Activated gamma-delta T cell (primary cell): ENCODE results near the gene MAN1A2.
"Not testable (repeated sequence)": the region's sequence is repeated elsewhere in the genome, so short reads cannot be mapped to it uniquely, and the experiment has no call there.

Source experiments
- DNase-seq: peaks from one replicate; lab custom pipeline; 2025; lab: John Stamatoyannopoulos, UW

MAN1A2 gene

DNA sequence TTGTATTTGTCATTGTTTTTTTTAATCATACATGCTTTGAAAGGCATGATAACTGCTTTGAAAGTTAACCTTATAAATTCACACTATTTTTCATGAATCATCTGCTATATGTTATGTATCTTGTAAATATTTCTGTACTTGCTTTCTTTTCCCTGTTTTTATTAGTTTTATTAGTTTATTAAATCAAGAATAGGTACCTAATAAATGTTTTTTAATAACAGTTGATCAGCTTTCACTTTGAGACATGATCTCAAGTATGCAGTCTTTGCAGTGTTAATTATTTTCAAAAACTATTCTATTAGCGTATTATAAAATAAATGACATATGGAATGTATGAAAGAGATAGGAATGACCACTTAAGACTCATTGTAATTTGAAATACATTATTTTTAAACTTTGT is 127.8 kb downstream of the MAN1A2 start:
- no peak for DNase-seq

DNA sequence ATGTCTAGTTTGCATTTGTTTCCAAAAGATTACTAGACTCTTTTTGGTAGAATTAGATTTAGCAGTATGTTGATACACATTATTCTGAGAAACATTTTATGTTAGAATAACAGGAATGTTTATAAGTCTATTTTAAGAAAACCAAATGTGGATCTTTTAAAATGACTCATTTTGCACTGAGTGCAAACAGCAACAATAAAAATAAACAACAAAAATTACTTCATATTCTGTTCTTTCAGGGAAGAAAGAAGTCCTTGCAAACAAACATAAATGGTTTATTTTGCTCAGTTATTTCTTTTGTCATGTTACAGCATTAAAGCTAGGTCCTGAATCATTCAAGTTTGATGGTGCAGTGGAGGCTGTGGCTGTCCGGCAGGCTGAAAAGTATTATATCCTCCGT is 131.8 kb downstream of the MAN1A2 start:
- no peak for DNase-seq

DNA sequence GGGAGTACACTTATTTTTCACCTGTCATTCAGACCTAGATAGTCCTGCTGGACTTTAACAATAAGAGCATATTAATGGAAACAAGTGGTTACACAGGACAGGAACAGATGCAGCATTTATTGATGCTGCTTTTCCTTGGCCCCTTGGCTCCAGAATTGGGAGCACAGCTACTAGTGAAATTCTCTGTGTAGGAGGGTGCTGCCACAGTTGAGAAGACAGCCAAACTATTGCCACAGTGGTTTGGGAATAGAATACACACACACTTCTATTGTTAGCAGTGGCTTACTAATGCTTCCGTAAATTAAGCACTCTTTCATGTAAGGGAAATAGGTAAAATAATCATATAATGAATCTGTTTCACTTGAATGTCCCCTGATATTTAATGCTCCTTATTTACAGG is 133.3 kb downstream of the MAN1A2 start:
- no peak for DNase-seq

DNA sequence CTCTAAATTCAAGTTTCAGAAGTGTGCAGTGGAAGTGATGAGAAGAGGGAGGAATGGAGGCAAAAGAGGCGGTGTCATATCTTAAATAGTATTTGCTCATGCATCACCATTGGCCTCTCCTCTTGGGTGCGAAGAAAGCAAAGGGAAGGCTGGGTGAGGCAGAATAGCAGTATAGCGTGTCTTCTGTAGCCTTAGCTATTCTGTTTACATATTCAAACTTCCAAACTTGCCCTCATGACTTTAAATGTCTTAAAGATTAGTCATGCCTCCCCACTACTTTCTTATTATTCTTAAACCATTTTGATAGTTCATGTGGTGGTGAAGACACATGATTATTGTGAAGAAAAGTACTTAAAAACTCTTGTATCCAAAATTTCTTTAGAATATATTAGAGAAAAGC is 134.0 kb downstream of the MAN1A2 start:
- no peak for DNase-seq

DNA sequence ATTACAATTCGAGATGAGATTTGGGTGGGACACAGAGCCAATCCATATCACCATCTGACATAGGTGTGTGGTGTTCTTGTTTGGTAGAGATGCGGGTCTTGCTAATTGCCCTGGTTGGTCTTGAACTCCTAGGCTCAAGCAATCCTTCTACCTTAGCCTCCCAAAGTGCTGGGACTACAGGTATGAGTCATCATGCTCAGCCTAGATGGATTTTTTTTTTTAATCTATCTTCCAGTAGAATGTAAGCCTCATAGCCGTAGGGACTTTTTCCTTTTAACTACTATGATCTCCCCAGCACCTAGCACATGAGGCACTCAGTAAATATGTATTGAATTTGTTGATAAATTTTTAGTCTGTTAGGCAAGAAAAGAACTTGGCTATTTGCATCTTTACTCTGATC is 144.0 kb downstream of the MAN1A2 start:
- no peak for DNase-seq

DNA sequence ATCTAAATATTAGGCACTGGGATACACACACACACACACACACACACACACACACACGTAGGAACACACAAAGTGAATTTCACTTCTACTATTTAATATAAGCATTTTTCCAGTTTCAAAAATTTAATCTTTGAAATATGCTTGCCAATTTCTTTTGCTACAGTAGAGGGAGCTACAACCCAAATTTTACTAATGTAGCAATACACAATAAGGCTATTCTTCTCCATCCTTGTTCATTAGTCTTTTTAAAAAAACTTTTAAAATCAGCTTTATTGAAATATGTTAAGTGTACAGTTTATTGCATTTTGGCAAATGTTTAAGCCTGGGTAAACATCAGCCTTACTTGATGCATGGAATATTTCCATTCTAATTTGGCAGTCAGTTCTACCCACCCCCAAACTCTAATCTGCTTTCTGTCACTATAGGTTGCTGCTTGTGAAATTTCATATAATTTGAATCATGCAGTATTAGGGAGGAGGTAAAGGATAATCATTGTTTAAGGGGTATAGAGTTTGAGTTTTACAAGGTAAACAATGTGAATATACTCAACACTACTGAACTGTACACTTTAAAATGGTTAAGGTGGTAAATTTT is 145.6 kb downstream of the MAN1A2 start:
- DNase-seq: no peak

DNA sequence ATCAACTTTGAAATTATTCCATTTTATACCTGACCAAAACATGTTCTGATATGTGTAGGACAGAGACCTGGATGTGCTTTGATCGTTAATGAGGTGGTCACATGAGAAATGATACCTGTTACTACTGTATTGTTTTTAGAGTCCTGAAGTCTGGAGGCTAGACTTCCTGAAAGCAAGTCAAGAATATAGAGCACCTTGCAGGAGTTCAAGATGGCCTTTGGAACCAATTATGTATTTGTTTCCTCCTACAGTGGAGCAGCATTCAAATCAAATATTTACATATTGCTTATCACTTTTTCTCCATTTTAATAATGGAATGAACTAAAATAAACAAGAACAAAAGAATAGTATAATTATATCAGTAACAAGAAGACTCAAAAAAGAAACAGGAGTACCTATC is 155.9 kb downstream of the MAN1A2 start:
- no peak for DNase-seq

DNA sequence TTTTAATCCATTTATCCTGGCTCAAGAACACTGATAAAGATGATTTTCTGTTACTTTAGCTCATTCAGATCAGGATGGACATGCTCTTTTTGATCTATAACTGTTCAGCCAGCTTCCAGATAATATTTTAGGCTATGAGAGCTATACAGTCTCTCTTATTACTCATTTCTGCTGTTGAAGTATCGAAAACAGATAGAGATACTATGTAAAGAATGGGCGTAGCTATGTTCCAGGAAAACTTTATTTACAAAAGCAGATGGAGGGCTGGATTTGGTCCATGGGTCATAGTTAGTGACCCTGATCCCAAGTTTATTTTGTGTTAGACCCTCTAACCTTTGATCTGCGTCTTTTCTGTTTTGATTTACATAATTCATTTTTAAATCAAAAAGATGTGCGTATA is 159.8 kb downstream of the MAN1A2 start:
- no peak for DNase-seq

DNA sequence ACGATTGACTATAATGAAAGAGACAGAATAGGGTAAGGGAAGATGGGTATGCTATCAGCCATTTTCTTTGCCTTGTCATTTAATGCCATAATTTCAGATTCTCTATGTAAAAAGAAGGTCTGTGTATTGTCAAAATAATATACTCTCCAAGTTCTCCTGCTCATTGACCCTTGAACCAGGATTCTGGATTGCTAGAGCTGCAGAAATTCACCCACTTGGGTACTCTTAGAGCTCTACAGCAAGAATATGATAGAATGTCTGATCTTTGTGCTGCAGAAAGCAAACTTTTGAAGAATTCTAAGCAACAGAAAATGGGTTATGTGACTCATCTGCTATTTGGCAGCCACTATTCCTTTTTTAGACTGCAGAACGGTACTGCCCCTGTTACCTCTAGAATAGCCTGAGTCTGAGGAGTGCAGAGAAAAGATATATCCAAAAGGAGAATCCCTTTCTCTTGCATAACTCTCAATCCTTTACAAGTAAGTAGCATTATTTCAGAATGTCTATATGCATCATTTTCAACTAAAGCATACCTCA is 160.4 kb downstream of the MAN1A2 start:
- DNase-seq: no peak

DNA sequence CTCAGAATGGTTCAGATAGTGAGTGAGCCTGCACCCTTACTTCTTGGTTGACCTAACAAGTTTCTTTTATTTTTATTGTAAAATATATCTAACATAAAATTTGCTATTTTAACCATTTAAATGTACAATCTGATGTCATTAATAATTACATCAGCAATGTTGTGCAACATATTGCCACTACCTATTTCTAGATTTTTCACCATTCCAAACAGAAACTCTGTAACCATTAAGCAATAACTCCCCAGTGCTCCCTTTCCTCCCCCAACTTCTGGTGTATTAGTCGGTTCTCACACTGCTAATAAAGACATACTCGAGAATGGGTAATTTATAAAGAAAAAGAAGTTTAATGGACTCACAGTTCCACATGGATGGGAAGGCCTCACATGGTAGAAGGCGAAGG is 162.4 kb downstream of the MAN1A2 start:
- no peak for DNase-seq

DNA sequence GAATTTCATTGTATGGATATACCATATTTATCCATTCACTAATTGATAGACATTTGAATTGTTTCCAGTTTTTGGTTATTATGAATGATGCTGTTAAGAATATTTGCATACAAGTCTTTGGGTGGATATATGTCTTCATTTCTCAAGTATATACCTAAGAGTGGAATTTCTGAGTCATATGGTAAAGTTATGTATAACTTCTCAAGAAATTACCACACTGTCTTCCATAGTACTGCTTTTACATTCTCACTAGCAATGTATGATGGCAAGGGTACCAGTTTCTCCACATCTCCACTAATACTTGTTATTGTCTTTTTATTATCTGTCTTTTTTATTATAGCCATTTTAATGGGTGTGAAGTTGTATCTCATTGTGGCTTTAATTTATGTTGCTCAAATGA is 164.0 kb downstream of the MAN1A2 start:
- DNase-seq: no peak

DNA sequence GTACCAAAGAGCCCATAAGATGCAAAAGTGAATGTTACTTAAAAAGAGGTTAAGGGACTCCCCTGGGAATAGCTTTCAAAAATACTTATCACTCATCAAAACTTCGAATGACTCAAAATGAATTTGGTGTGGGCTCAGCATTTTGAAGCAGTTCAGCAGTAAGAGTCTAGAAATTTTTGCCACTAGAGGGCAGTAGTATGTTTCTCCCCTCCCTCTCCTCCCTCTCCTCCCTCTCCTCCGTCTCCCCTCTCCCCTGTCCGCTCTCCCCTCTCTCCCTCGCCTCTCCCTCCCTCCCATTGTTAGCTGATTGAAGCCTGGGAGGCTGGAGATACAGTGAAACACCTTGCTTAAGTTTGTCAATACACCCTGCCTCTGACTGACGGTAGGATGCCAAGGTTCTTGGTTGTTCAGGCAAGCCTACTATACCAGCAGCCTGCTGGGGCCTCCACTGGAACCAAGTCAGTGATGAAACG is 167.8 kb downstream of the MAN1A2 start:
- no peak for DNase-seq

DNA sequence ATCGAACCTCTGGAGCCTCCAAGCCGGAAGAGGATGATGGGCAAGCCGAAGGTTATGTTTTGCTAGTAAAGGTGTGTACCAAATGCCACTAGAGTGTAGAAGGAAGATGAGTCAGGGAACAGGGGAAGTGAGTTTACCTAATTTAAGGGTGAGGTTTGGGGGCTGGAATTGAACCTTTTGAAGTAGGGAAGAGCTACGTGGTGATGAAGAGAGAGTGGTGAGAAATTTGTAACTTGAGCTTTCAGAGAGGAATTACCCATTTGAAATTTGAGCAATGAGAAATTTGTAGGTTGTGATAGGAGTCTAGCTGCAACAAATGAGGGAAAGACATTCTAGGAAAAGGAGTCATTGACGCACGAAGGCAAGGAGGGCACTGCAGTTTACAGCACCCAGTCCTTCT is 168.6 kb downstream of the MAN1A2 start:
- no peak for DNase-seq

DNA sequence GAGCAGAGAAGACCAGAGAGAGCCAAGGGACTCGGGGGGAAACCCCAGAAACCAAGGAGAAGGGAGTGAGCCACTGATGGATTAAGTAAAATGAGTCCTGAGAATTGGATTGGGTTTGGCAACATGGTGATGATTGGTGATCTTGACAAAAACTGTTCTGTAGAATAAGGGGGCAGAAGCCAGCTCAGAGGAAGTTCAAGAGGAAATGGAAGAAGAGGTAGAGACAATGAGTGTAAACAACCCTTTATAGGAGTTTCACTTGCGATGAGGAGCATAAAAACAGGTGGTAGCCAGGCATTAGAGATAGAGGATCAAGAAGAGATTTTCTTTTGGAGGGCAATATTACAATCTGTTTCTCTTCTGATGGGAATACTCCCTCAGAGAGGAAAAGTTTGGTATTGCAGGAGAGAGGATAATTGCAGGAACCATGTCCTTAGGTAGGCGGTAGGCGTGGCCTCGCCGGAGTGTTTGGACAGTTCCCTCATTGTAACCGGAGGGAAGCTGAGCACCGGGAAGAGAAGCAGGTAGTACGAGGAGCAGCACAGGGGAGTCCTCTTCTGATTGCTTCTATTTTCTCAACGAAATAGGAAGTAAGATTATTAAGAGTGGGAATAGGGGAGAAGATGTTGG is 170.2 kb downstream of the MAN1A2 start:
- DNase-seq: no peak

DNA sequence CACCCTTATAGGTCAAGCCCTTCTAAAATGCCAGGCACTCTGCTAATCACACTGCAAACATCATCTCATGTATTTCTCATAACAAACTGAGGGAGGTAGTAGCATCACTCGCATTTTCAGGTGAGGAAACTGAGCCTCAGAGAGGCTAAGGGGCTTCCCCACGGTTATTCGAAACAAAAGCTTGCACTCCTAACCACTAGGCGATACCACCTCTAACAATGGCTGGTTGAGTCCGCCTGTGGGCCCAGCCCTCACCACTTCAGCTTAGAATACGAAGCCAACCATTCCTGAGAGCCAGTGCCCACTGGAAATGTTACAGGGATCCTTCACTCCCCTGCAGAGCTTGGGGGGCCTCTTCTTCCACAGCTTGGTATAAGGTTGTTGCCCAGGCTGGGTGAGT is 173.3 kb downstream of the MAN1A2 start:
- no peak for DNase-seq

DNA sequence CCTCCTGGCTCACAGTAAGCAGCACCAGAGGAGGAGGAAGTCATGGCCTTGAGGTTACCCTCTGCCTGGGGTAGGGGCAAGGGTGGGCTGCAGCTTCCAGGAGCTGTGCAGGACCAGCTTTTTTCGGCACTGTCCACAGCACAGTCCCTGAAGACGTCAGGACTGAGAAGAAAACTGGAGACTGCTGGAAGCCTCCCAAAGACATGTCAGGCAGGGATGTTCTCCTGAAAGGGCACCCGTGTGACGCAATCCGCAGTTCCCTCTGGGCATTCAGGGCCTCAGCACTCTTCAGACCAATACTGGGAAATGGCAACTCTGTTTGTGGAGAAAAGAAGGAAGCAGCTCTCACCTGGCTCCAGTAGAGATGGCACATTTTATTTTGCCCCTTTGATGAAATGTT is 173.8 kb downstream of the MAN1A2 start:
- no peak for DNase-seq

DNA sequence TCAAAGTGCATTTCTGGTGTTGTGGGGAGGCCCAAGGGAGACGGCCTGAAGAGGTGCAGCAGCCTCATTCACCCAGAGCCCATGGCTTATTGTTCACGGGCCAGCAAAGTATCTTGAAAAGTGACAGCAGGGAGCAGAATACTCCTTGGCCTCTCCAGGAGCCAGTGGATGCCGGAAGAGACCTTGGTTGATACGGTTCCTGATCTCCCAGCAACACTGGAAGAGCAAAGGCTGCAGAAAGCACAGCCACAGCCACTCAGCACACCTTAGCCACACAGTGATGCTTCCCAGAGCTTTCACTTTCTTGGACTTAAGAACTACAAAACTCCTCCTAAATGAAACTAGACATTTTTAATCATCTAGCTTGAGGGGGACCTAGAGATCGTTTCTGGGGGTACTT is 174.3 kb downstream of the MAN1A2 start:
- no peak for DNase-seq

DNA sequence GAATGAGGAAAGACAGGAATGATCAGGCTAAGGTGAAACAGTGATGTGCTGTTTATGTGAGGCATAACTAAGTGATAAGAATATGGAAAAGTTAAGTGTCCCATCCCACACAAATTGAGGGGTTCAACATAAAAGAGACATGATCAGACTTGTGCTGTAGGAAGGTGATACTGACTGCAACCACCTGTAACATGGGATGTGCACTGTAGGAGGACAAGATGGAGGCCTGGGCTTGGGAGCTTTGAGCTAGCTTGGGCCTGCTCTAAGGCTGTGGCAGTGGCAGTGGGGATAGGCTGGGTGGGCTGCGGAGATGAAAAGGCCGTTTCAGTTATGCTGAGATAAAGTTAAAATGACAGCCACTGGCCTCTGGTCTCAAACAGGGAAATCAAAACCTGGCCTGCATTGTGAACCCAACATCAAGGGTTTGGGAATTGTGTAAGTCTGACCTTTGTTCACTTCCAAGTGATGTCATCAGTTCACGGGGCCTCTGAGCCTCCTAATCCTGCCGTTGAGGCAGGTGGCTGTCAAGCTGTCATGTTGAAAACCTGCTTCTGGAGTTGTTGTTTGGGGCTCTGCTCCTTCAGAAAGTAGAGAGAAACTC is 177.4 kb downstream of the MAN1A2 start:
- DNase-seq: no peak

DNA sequence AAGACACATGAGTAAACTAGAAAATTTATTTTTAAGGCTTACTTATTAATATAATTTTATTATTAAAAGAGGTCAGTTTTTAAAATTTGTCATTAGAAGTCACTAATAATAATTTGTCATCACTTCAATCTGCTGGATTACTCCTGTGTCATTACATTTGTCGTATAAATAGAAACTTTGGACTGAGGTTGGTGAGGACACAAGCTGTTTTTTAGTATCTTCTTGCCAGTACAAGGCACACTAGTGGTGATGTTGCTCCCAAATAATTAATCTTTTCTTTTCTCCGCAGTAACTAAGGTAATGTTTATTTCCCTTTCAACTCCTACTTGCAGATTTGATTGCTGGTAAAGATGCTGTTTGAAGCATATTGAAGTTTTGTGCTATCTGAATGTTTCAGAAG is 179.2 kb downstream of the MAN1A2 start:
- no peak for DNase-seq

DNA sequence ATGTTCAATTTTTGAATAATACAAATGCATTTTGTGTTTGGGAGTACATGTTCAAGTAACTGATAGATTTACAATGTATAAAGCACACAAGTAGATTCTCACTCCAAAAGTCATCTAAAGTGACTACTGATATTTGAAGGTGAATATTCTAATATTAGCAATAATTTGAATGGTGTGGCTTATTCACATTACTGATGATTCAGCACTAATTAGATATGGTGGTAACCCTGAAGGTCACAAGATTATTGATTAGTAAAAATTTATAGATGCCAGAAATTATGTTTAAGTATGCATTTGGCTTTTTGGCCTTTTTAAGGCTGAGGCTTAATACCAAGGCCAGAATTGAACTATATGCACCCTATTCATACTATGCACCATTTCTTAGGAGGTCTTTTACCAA is 186.2 kb downstream of the MAN1A2 start:
- DNase-seq: no peak

DNA sequence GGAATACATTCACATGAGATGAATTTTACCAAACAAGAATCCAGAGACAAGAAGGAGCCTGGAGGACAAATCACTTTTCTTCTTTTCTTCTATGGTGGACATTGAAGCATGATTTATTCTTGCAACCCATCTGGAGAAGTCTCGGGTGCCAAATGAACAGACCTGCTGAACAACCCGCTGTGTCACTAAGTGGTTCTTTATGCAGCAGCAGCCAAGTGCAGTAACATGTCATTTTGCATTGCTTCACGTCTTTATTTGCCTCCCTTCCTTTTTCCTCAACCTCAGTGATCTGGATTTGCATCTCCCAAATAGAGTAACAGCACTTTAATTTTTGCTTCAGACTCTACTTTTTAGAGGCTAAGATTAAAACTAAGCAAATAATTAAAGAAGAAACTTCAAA is 188.6 kb downstream of the MAN1A2 start:
- DNase-seq: no peak

DNA sequence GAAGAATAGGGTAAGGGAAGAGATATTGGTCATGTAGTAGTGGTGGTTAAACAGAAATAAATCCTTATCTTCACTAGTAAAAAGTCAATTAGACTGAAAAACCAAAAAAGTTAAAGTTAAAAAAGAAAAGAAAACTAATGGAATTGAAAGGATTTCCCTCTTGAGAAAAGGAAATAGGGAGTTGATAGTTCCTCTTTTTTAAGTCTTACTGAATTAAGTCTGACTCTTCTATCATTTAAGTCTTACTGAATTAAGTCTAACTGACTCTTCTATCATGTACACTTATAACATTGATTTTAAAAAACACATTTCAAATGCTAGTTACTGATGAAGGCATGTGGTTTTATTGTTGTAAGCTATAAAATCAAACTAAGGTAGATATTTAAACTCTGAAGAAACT is 189.1 kb downstream of the MAN1A2 start:
- no peak for DNase-seq

DNA sequence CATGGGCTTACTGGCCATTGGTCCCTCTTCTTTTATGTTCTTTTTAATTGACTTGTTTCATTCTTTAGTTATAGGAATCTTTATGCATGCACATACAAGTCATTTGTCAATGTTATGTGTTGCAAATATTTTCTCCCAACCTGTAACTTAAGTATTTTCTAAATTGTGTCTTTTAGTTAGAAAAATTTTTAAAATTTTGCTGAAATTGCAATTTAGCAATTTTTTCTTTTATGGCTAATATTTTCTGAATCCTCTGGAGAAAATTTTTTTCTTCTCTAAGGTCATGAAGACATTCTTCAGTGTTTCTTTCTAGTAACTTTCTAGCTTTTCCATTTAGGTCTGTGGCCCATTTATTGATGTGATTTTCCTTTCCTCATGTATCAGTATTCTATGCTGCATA is 189.7 kb downstream of the MAN1A2 start:
- no peak for DNase-seq

DNA sequence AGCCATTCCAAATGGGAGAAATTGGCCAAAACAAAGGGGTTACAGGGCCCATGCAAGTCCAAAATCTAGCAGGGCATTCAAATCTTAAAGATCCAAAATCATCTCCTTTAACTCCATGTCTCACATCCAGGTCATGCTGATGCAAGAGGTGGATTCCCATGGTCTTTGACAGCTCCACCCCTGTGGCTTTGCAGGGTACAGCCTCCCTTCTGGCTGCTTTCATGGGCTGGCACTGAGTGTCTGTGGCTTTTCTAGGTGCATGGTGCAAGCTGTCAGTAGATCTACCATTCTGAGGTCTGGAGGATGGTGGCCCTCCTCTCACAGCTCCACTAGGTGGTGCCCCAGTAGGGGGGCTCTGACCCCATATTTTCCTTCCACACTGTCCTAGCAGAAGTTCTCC is 191.2 kb downstream of the MAN1A2 start:
- DNase-seq: not testable (repeated sequence)
